Measurements from ENCODE around the gene PPP5C. TPM values are rescaled to one million over a fixed set of nuclear protein-coding genes. Genes with fewer than 3 reads are reported as not detected.

PPP5C gene
- polyA plus RNA-seq, 1 donor from 2014 or later: 99.3 TPM

DNA sequence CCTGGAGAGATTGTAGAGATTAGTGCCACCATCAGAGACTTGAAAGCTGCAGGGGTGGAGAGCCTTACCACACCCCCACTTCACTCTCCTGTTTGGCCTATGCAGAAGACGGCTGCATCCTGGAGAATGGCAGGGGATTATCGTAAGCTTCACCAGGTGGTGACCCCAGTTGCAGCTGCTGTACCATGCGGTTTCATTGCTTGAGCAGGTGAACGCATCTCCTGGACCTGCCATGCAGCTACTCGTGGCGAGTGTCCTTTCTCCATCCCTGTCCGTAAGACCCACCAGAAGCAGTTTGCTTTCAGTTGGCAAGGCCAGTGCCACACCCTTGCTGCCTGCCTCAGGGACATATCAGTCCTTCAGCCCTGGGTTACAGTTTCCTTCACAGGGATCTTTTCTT is 21.2 kb downstream of the PPP5C start:
- no peaks in the 10 kb centered on the region for H3K9me2 ChIP-seq (ENCODE audit: insufficient read depth, low read length)
- H3K36me3 ChIP-seq (ENCODE audit: insufficient read depth, low read length): peaks cover 6% of the 10 kb centered on the region
- no peaks in the 10 kb centered on the region for H3F3A ChIP-seq (ENCODE audit: insufficient read depth, low read length, poor library complexity, severe bottlenecking)
- H3K4me3 ChIP-seq (ENCODE audit: low read length): no peak overlapping the region
- no peak overlapping the region for H3K4me2 ChIP-seq (ENCODE audit: low read length)
- no peaks in the 10 kb centered on the region for H3K9me3 ChIP-seq (ENCODE audit: low read length)
- H3K27me3 ChIP-seq (ENCODE audit: insufficient read depth, low read depth, low read length): no peaks in the 10 kb centered on the region
- no peaks in the 10 kb centered on the region for H3K79me2 ChIP-seq (replicated peaks; ENCODE audit: insufficient read depth, low read length)
- H3K27ac ChIP-seq (ENCODE audit: low read length): no peak overlapping the region
- no peak overlapping the region for H3K9ac ChIP-seq (ENCODE audit: low read length)
- no peak overlapping the region for H2AFZ ChIP-seq (ENCODE audit: low read depth, low read length)
- H4K20me1 ChIP-seq (ENCODE audit: insufficient read depth): no peaks in the 10 kb centered on the region
- TF ChIP-seq, protein P1, sequence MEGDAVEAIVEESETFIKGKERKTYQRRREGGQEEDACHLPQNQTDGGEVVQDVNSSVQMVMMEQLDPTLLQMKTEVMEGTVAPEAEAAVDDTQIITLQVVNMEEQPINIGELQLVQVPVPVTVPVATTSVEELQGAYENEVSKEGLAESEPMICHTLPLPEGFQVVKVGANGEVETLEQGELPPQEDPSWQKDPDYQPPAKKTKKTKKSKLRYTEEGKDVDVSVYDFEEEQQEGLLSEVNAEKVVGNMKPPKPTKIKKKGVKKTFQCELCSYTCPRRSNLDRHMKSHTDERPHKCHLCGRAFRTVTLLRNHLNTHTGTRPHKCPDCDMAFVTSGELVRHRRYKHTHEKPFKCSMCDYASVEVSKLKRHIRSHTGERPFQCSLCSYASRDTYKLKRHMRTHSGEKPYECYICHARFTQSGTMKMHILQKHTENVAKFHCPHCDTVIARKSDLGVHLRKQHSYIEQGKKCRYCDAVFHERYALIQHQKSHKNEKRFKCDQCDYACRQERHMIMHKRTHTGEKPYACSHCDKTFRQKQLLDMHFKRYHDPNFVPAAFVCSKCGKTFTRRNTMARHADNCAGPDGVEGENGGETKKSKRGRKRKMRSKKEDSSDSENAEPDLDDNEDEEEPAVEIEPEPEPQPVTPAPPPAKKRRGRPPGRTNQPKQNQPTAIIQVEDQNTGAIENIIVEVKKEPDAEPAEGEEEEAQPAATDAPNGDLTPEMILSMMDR (IDR thresholded peaks at IDR 0.05; ENCODE audit: poor library complexity, severe bottlenecking): no peak
- TF ChIP-seq EP300 (conservative IDR thresholded peaks at IDR 0.05; ENCODE audit: poor library complexity, severe bottlenecking) (no peak), POLR2AphosphoS5 (IDR thresholded peaks at IDR 0.05) (no peak), MXI1 (conservative IDR thresholded peaks at IDR 0.05; ENCODE audit: poor library complexity, severe bottlenecking) (no peak), TAF1 (IDR thresholded peaks at IDR 0.05; ENCODE audit: low read depth) (no peak), RAD21 (conservative IDR thresholded peaks at IDR 0.05) (no peak), SMC3 (conservative IDR thresholded peaks at IDR 0.05; ENCODE audit: poor library complexity) (no peak), EZH2 (IDR thresholded peaks at IDR 0.05; ENCODE audit: borderline replicate concordance, insufficient read depth, low read length, poor library complexity, severe bottlenecking) (no peak)
- TF ChIP-seq, protein P2, sequence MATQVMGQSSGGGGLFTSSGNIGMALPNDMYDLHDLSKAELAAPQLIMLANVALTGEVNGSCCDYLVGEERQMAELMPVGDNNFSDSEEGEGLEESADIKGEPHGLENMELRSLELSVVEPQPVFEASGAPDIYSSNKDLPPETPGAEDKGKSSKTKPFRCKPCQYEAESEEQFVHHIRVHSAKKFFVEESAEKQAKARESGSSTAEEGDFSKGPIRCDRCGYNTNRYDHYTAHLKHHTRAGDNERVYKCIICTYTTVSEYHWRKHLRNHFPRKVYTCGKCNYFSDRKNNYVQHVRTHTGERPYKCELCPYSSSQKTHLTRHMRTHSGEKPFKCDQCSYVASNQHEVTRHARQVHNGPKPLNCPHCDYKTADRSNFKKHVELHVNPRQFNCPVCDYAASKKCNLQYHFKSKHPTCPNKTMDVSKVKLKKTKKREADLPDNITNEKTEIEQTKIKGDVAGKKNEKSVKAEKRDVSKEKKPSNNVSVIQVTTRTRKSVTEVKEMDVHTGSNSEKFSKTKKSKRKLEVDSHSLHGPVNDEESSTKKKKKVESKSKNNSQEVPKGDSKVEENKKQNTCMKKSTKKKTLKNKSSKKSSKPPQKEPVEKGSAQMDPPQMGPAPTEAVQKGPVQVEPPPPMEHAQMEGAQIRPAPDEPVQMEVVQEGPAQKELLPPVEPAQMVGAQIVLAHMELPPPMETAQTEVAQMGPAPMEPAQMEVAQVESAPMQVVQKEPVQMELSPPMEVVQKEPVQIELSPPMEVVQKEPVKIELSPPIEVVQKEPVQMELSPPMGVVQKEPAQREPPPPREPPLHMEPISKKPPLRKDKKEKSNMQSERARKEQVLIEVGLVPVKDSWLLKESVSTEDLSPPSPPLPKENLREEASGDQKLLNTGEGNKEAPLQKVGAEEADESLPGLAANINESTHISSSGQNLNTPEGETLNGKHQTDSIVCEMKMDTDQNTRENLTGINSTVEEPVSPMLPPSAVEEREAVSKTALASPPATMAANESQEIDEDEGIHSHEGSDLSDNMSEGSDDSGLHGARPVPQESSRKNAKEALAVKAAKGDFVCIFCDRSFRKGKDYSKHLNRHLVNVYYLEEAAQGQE (IDR thresholded peaks at IDR 0.05; ENCODE audit: borderline replicate concordance): no peak

DNA sequence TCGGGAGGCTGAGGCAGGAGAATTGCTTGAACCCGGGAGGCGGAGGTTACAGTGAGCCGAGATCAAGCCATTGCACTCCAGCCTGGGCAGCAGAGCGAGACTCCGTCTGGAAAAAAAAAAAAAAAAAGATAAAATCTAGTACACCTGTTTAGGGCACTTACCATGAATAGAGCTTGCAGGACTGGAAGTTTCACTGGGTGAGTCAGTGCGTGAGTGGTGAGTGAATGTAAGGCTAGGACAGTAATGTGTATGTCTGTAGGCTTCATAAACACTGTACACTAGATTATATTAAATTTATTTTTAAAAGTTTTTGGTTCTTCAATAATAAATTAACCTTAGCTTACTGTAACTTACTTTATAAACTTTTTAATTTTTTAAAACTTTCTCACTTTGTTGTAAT is 22.9 kb downstream of the PPP5C start:
- H3K4me3 ChIP-seq (ENCODE audit: low read length): no peak overlapping the region
- no peaks in the 10 kb centered on the region for H3K9me2 ChIP-seq (ENCODE audit: insufficient read depth, low read length)
- no peaks in the 10 kb centered on the region for H3K27me3 ChIP-seq (ENCODE audit: insufficient read depth, low read depth, low read length)
- no peak overlapping the region for H3K27ac ChIP-seq (ENCODE audit: low read length)
- H3K4me2 ChIP-seq (ENCODE audit: low read length): no peak overlapping the region
- H3K79me2 ChIP-seq (replicated peaks; ENCODE audit: insufficient read depth, low read length): no peaks in the 10 kb centered on the region
- no peaks in the 10 kb centered on the region for H3F3A ChIP-seq (ENCODE audit: insufficient read depth, low read length, poor library complexity, severe bottlenecking)
- peaks cover 6% of the 10 kb centered on the region for H3K36me3 ChIP-seq (ENCODE audit: insufficient read depth, low read length)
- no peaks in the 10 kb centered on the region for H4K20me1 ChIP-seq (ENCODE audit: insufficient read depth)
- no peaks in the 10 kb centered on the region for H3K9me3 ChIP-seq (ENCODE audit: low read length)
- no peak for TF ChIP-seq SMC3 (conservative IDR thresholded peaks at IDR 0.05; ENCODE audit: poor library complexity)
- no peak for TF ChIP-seq EP300 (conservative IDR thresholded peaks at IDR 0.05; ENCODE audit: poor library complexity, severe bottlenecking)
- no peak for TF ChIP-seq TAF1 (IDR thresholded peaks at IDR 0.05; ENCODE audit: low read depth)
- TF ChIP-seq, protein P2 (IDR thresholded peaks at IDR 0.05; ENCODE audit: borderline replicate concordance): no peak
- no peak for TF ChIP-seq EZH2 (IDR thresholded peaks at IDR 0.05; ENCODE audit: borderline replicate concordance, insufficient read depth, low read length, poor library complexity, severe bottlenecking)
- TF ChIP-seq RAD21 (conservative IDR thresholded peaks at IDR 0.05): no peak
- H3K9ac ChIP-seq (ENCODE audit: low read length): no peak overlapping the region
- no peak overlapping the region for H2AFZ ChIP-seq (ENCODE audit: low read depth, low read length)
